Stimulated activated naive B cell treated with anti-CD40 and anti-IgM and Interleukin-4, amounts not matched to agents 10 μg/mL and 1 μg/mL and 100 μg/mL, for 72 hours (primary cell): Measurements from ENCODE around the gene EBLN2.
A peak's percentile ranks its signal among the peaks of the same experiment; 100 is the strongest.

ENCODE experiments used
- ATAC-seq, 2 donors: fragments of 150-1000 bp; cut with Tn5 transposase; replicated peaks; 2 replicates each; pipeline ENCODE4 v1.10.0; 2021; ENCODE audit warnings: moderate library complexity in 1 of 2
- DNase-seq: peaks from one replicate; pipeline ENCODE4 v3.0.0; 2021
- H3K27ac Mint-ChIP-seq: one replicate; pipeline ENCODE4 v1.8.0; 2022; ENCODE audit warnings: mild to moderate bottlenecking, mixed read lengths
- H3K27me3 Mint-ChIP-seq, 2 donors: one replicate each; pipeline ENCODE4 v1.8.0; 2022; ENCODE audit warnings: mixed read lengths in 2 of 2
- H3K36me3 Mint-ChIP-seq, 2 donors: one replicate each; pipeline ENCODE4 v1.8.0; 2022; ENCODE audit warnings: mixed read lengths in 2 of 2, mild to moderate bottlenecking in 1 of 2
- H3K4me1 Mint-ChIP-seq, 2 donors: one replicate each; pipeline ENCODE4 v1.8.0; 2022; ENCODE audit warnings: mixed read lengths in 2 of 2, mild to moderate bottlenecking in 1 of 2
- H3K4me3 Mint-ChIP-seq, 2 donors: one replicate each; pipeline ENCODE4 v1.8.0; 2022; ENCODE audit warnings: mild to moderate bottlenecking in 2 of 2, mixed read lengths in 2 of 2, moderate library complexity in 1 of 2
- H3K9me3 Mint-ChIP-seq, 2 donors: one replicate each; pipeline ENCODE4 v1.8.0; 2022; ENCODE audit warnings: mixed read lengths in 2 of 2, mild to moderate bottlenecking in 1 of 2

Gene EBLN2

GRCh38 chr3:73071952-73072351 lies 10.5 kb downstream of the EBLN2 start:
- Mint-ChIP-seq H3K27ac (no peak overlapping the region), H3K9me3 (no peaks in the 10 kb centered on the region), H3K4me1 (peaks cover 0 to 6% of the 10 kb centered on the region in 2 donors), H3K4me3 (no peak overlapping the region), H3K27me3 (no peaks in the 10 kb centered on the region), H3K36me3 (peaks cover 0 to 3% of the 10 kb centered on the region in 2 donors)
- no peak for ATAC-seq
- no peak for DNase-seq

GRCh38 chr3:73072634-73073033 lies 11.2 kb downstream of the EBLN2 start:
- Mint-ChIP-seq H3K27me3 (no peaks in the 10 kb centered on the region), H3K4me3 (no peak overlapping the region)
- no peak for ATAC-seq

GRCh38 chr3:73073091-73073707 lies 11.7 kb downstream of the EBLN2 start:
- Mint-ChIP-seq H3K27me3 (no peaks in the 10 kb centered on the region), H3K4me1 (peaks cover 0 to 6% of the 10 kb centered on the region in 2 donors), H3K36me3 (no peaks in the 10 kb centered on the region), H3K4me3 (no peak overlapping the region), H3K9me3 (no peaks in the 10 kb centered on the region), H3K27ac (no peak overlapping the region)
- DNase-seq (no peak), ATAC-seq (no peak)

More at GRCh38 chr3:73072634-73073033, 11.2 kb downstream of the EBLN2 start:
- Mint-ChIP-seq H3K9me3 (no peaks in the 10 kb centered on the region), H3K4me1 (peaks cover 0 to 6% of the 10 kb centered on the region in 2 donors), H3K27ac (no peak overlapping the region), H3K36me3 (peaks cover 0 to 3% of the 10 kb centered on the region in 2 donors)
- DNase-seq = no peak

DNA sequence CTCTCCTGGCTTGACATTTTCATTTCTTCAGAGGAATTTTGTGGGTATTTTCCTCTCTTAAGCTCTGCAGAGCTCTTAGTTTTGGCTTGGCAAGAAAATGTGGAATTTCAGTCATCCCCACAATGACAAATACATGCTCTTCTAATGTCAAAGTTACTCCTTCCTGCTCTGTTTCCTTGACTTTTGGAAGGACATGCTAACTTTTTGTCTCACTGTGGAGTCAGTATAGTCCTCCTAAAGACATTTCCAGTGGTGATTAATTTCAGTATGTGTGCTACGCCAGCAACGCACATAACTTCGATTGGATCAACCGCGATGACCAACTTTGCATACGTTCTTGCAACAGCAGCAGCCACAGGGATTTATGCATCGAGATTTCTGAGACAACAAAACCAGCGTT lies 13.3 kb downstream of the EBLN2 start:
- ATAC-seq = no peak
- no peaks in the 10 kb centered on the region for H3K9me3 Mint-ChIP-seq
- DNase-seq = no peak
- no peaks in the 10 kb centered on the region for H3K27me3 Mint-ChIP-seq
- no peaks in the 10 kb centered on the region for H3K36me3 Mint-ChIP-seq
- no peak overlapping the region for H3K4me3 Mint-ChIP-seq
- peaks cover 0 to 6% of the 10 kb centered on the region in 2 donors for H3K4me1 Mint-ChIP-seq
- H3K27ac Mint-ChIP-seq = no peak overlapping the region

- Mint-ChIP-seq H3K27ac (no peak overlapping the region), H3K36me3 (no peaks in the 10 kb centered on the region), H3K9me3 (no peaks in the 10 kb centered on the region), H3K4me3 (no peak overlapping the region), H3K4me1 (no peaks in the 10 kb centered on the region), H3K27me3 (no peaks in the 10 kb centered on the region)
- ATAC-seq (no peak), DNase-seq (no peak)
Observed at GRCh38 chr3:73080216-73080966, 18.9 kb downstream of the EBLN2 start.

DNA sequence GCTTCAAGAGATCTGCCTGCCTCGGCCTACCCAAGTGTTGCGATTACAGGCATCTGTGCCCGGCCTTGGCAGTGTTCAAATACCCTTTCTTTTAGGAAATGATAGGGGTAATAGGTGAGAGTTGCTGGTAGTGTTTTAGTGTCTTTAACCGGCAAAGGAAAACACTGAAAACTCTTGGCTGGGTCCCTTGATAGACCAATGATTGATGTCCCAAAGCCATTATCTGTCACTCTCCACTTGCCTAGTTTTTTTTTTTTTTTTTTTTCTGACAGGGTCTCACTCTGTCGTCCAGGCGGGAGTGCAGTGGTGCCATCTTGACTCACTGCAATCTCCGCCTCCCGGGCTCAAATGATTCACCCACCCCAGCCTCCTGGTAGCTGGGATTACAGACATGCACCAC lies 19.7 kb downstream of the EBLN2 start:
- no peaks in the 10 kb centered on the region for H3K9me3 Mint-ChIP-seq
- no peak for ATAC-seq
- no peak overlapping the region for H3K4me3 Mint-ChIP-seq
- DNase-seq = no peak
- no peaks in the 10 kb centered on the region for H3K27me3 Mint-ChIP-seq
- no peaks in the 10 kb centered on the region for H3K4me1 Mint-ChIP-seq
- H3K36me3 Mint-ChIP-seq = no peaks in the 10 kb centered on the region
- no peak overlapping the region for H3K27ac Mint-ChIP-seq

DNA sequence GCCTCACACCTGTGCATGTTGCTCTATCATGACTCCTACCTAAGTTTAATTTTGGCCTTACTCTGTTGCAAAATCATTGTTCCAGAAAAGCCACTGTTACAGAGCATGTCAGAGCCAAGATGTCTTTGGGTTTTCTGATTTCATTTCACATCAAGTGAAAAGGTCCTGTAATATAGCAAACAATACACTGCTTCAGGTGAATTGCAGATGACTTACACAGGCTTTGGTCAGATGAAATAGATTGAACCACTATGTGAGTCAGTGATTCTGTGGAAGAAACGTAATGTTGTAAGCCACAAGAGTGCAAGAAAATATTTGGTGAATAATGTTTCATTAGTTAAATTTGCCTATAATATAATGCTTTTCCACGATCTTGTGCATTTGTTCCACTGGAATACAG lies 22.7 kb downstream of the EBLN2 start:
- Mint-ChIP-seq H3K4me1 (no peaks in the 10 kb centered on the region), H3K4me3 (no peak overlapping the region), H3K9me3 (no peaks in the 10 kb centered on the region), H3K27me3 (no peaks in the 10 kb centered on the region), H3K36me3 (no peaks in the 10 kb centered on the region), H3K27ac (no peak overlapping the region)
- ATAC-seq = no peak
- DNase-seq = no peak

DNA sequence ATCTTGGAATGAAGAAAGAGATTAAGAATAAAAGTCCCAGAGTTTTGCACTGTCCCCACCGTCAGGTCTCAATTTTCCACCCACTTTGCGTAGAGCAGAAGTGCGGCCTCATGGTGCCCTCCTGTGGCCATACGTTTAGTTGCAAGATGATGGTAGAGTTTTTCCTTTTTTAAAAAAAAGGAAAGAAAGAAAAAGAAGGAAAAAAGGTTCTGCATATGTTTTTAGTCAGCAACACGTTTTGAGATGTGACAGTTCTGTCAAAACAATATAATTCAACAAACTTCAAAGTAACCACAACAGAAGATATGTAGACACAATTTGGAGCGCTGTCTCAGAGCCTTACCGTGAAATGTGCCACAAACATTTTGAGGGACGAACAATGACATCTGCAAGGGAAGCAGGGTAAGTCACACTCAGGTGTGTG lies 24.6 kb downstream of the EBLN2 start:
- DNase-seq (no peak), ATAC-seq (peak; percentile 39 to 57)
- H3K4me3 Mint-ChIP-seq = no peak overlapping the region
- H3K27me3 Mint-ChIP-seq = no peaks in the 10 kb centered on the region
- no peaks in the 10 kb centered on the region for H3K36me3 Mint-ChIP-seq
- H3K27ac Mint-ChIP-seq = no peak overlapping the region
- no peaks in the 10 kb centered on the region for H3K4me1 Mint-ChIP-seq
- no peaks in the 10 kb centered on the region for H3K9me3 Mint-ChIP-seq

GRCh38 chr3:73094129-73094528 lies 32.7 kb downstream of the EBLN2 start:
- no peak overlapping the region for H3K4me3 Mint-ChIP-seq

GRCh38 chr3:73094951-73095350 lies 33.5 kb downstream of the EBLN2 start:
- ATAC-seq = no peak
- peaks cover 4 to 9% of the 10 kb centered on the region in 2 donors for H3K4me1 Mint-ChIP-seq
- no peak overlapping the region for H3K4me3 Mint-ChIP-seq

More at GRCh38 chr3:73094129-73094528, 32.7 kb downstream of the EBLN2 start:
- peak; percentile 41 to 53 for ATAC-seq
- no peak overlapping the region for H3K27ac Mint-ChIP-seq
- peaks cover 4 to 9% of the 10 kb centered on the region in 2 donors for H3K4me1 Mint-ChIP-seq
- no peaks in the 10 kb centered on the region for H3K36me3 Mint-ChIP-seq
- peaks cover 5 to 9% of the 10 kb centered on the region in 2 donors for H3K27me3 Mint-ChIP-seq
- DNase-seq = no peak
- peaks cover 0 to 2% of the 10 kb centered on the region in 2 donors for H3K9me3 Mint-ChIP-seq

GRCh38 chr3:73096169-73096568 lies 34.7 kb downstream of the EBLN2 start:
- Mint-ChIP-seq H3K9me3 (peaks cover 0 to 2% of the 10 kb centered on the region in 2 donors), H3K36me3 (no peaks in the 10 kb centered on the region), H3K4me3 (no peak overlapping the region)

More at GRCh38 chr3:73094951-73095350, 33.5 kb downstream of the EBLN2 start:
- DNase-seq = no peak
- peaks cover 5 to 9% of the 10 kb centered on the region in 2 donors for H3K27me3 Mint-ChIP-seq
- H3K36me3 Mint-ChIP-seq = no peaks in the 10 kb centered on the region
- peaks cover 0 to 2% of the 10 kb centered on the region in 2 donors for H3K9me3 Mint-ChIP-seq
- no peak overlapping the region for H3K27ac Mint-ChIP-seq

GRCh38 chr3:73098026-73098425 lies 36.6 kb downstream of the EBLN2 start:
- DNase-seq (no peak), ATAC-seq (no peak)
- H3K36me3 Mint-ChIP-seq = no peaks in the 10 kb centered on the region
- H3K4me1 Mint-ChIP-seq = peaks cover 4 to 9% of the 10 kb centered on the region in 2 donors
- H3K9me3 Mint-ChIP-seq = peaks cover 0 to 2% of the 10 kb centered on the region in 2 donors
- H3K27ac Mint-ChIP-seq = no peak overlapping the region
- H3K4me3 Mint-ChIP-seq = no peak overlapping the region
- H3K27me3 Mint-ChIP-seq = peaks cover 9 to 16% of the 10 kb centered on the region in 2 donors

More at GRCh38 chr3:73096169-73096568, 34.7 kb downstream of the EBLN2 start:
- H3K4me1 Mint-ChIP-seq = peaks cover 4 to 9% of the 10 kb centered on the region in 2 donors
- ATAC-seq (no peak), DNase-seq (no peak)
- H3K27me3 Mint-ChIP-seq = peaks cover 5 to 9% of the 10 kb centered on the region in 2 donors
- H3K27ac Mint-ChIP-seq = no peak overlapping the region

- ATAC-seq = no peak
- H3K4me1 Mint-ChIP-seq = peaks cover 4 to 9% of the 10 kb centered on the region in 2 donors
- H3K4me3 Mint-ChIP-seq = no peak overlapping the region
- no peaks in the 10 kb centered on the region for H3K36me3 Mint-ChIP-seq
- no peak overlapping the region for H3K27ac Mint-ChIP-seq
- peaks cover 0 to 2% of the 10 kb centered on the region in 2 donors for H3K9me3 Mint-ChIP-seq
- H3K27me3 Mint-ChIP-seq = peaks cover 9 to 16% of the 10 kb centered on the region in 2 donors
- no peak for DNase-seq
Observed at GRCh38 chr3:73098873-73099272, 37.4 kb downstream of the EBLN2 start.

DNA sequence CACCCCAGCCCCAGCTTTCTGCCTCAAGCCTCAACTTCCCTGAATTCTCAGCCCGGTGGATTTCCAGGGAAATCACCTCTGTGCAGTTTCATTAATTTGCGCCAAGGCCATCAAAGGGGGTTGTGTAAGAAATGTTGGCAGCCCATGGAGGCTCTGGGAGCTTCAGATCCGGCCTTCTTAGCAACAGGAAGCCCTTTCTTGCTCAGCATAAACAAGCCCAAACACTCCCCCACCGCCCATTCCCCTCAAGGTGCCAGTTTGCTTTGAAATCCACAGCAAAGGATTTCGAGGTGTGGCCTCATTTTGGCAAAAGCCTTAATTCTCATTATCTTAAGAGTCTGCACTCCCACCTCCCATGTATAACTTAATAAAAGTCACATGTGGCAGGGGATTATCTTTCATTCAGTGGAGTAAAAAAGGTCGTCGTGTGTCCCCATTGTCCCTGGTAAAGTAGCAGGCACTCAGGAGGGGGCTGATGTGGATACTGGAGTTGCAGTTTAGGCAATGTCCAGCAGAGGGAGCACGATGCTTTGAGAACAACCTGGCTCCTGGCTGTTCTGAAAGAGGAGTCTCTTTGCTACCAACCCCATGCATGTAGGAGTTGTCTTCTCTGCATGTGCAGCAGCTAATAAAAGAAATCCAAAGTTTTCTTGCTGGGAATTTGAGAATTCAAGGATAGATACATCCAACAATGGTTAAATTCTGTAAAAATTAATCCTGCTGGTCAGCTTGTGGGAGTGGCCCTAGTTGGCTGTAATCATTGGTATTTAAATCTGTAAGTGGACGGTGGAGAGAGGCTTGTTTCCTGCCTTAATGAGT lies 39.5 kb downstream of the EBLN2 start:
- Mint-ChIP-seq H3K4me1 (no peaks in the 10 kb centered on the region), H3K27ac (no peak overlapping the region), H3K27me3 (peaks cover 5 to 16% of the 10 kb centered on the region in 2 donors), H3K36me3 (no peaks in the 10 kb centered on the region), H3K9me3 (peaks cover 0 to 2% of the 10 kb centered on the region in 2 donors), H3K4me3 (no peak overlapping the region)
- ATAC-seq (peak; percentile 88 to 96), DNase-seq (peak; percentile 57)
